OCI-LY7 (cell line): ENCODE results near the gene ZSCAN25. TPM values are rescaled to one million over a fixed set of nuclear protein-coding genes. Genes with fewer than 3 reads are reported as not detected.

ENCODE experiments used
- BruUV-seq: library from RNA; stranded (reverse); fragments of 400-500 nt; replicated peaks from 2 replicates; lab custom pipeline; 2021; lab: Mats Ljungman, UMichigan
- CTCF ChIA-PET: fragments of 300-600 bp; sonication (Branson Sonifier 250); formaldehyde crosslinking; loops from one replicate; lab custom pipeline; 2022; ENCODE audit warnings: antibody characterized with exemption; ENCODE audit not compliant: unreplicated experiment; lab: Charles Lee
- POLR2A ChIA-PET: fragments of 300-600 bp; sonication (Branson Sonifier 250); formaldehyde crosslinking; loops from one replicate; lab custom pipeline; 2022; ENCODE audit warnings: antibody characterized with exemption; lab: Charles Lee
- DNase-seq: peaks from one replicate; pipeline ENCODE4 v3.0.0-alpha.2; 2015; ENCODE audit warnings: low spot score
- H2AFZ ChIP-seq: fragments of 200-600 bp; sonication (generic), shearing (Covaris generic); 2 replicates; pipeline ENCODE4 v1.6.1; 2014; ENCODE audit warnings: mild to moderate bottlenecking, antibody characterized with exemption, low read length, moderate library complexity
- H3K27ac ChIP-seq: fragments of 200-600 bp; sonication (generic); 2 replicates; pipeline ENCODE4 v1.5.1; 2014; ENCODE audit warnings: mixed run types, low read depth, mild to moderate bottlenecking, moderate library complexity, low read length, inconsistent platforms; ENCODE audit not compliant: poor library complexity, severe bottlenecking
- H3K36me3 ChIP-seq: fragments of 200-600 bp; sonication (generic); 2 replicates; pipeline ENCODE4 v1.6.1; 2014; ENCODE audit warnings: mild to moderate bottlenecking, antibody characterized with exemption, low read length, moderate library complexity, mixed read lengths; ENCODE audit not compliant: insufficient read depth
- H3K4me1 ChIP-seq: fragments of 200-600 bp; sonication (generic); 2 replicates; pipeline ENCODE4 v1.5.1; 2014; ENCODE audit warnings: mild to moderate bottlenecking, low read length; ENCODE audit not compliant: insufficient read depth, poor library complexity, severe bottlenecking
- H3K4me2 ChIP-seq: fragments of 200-600 bp; sonication (generic); 2 replicates; pipeline ENCODE4 v1.6.1; 2014; ENCODE audit warnings: mild to moderate bottlenecking, low read length
- H3K4me3 ChIP-seq: fragments of 200-600 bp; sonication (generic); 2 replicates; pipeline ENCODE4 v1.5.1; 2014; ENCODE audit warnings: mild to moderate bottlenecking, low read depth, low read length; ENCODE audit not compliant: poor library complexity, severe bottlenecking
- H3K79me2 ChIP-seq: fragments of 200-600 bp; sonication (generic); 2 replicates; pipeline ENCODE4 v1.6.1; 2016; ENCODE audit warnings: low read depth, mild to moderate bottlenecking, low read length, moderate library complexity, mixed read lengths; ENCODE audit not compliant: insufficient read depth
- H3K9me2 ChIP-seq: fragments of 200-600 bp; sonication (generic); 2 replicates; pipeline ENCODE4 v1.6.1; 2016; ENCODE audit warnings: mild to moderate bottlenecking, low read length, mixed read lengths; ENCODE audit not compliant: insufficient read depth
- H3K9me3 ChIP-seq: fragments of 200-600 bp; sonication (generic); 2 replicates; pipeline ENCODE4 v1.6.1; 2014; ENCODE audit warnings: mild to moderate bottlenecking, mixed run types, low read length, mixed read lengths
- H4K20me1 ChIP-seq: fragments of 200-600 bp; sonication (generic); 2 replicates; pipeline ENCODE4 v1.6.1; 2014; ENCODE audit warnings: mild to moderate bottlenecking, antibody characterized with exemption, low read length, moderate library complexity, mixed read lengths; ENCODE audit not compliant: insufficient read depth
- EZH2phosphoT487 ChIP-seq: fragments of 200-600 bp; sonication (generic); IDR thresholded peaks from 2 replicates; pipeline ENCODE4 v1.6.1; 2018; ENCODE audit warnings: low read depth, borderline replicate concordance, mild to moderate bottlenecking, mixed run types, antibody characterized with exemption, low read length, moderate library complexity, mixed read lengths
- intact Hi-C: fragments of 100-400 bp; cut with micrococcal nuclease; formaldehyde crosslinking; loops from one replicate; pipeline ENCODE4 v1.10.0; 2022; ENCODE audit not compliant: unreplicated experiment
- total RNA-seq, 2 experiments: library from RNA; depleted of rRNA in 1 of 2; stranded (reverse); fragments of >200 nt in 1 of 2; shearing (Covaris generic) in 1 of 2; gene quantifications; 2 replicates each; pipeline ENCODE4 v1.2.3, GENCODE V29; 2014 to 2022
- TF ChIP-seq, protein P1 (sequence below): fragments of 200-600 bp; sonication (generic); conservative IDR thresholded peaks from 2 replicates; pipeline ENCODE4 v1.5.1; 2014; ENCODE audit warnings: mild to moderate bottlenecking, antibody characterized with exemption, low read length, moderate library complexity, mixed read lengths

The ZSCAN25 gene
- total RNA-seq, 2 experiments from 2014 or later: 12.0 to 14.3 TPM

DNA sequence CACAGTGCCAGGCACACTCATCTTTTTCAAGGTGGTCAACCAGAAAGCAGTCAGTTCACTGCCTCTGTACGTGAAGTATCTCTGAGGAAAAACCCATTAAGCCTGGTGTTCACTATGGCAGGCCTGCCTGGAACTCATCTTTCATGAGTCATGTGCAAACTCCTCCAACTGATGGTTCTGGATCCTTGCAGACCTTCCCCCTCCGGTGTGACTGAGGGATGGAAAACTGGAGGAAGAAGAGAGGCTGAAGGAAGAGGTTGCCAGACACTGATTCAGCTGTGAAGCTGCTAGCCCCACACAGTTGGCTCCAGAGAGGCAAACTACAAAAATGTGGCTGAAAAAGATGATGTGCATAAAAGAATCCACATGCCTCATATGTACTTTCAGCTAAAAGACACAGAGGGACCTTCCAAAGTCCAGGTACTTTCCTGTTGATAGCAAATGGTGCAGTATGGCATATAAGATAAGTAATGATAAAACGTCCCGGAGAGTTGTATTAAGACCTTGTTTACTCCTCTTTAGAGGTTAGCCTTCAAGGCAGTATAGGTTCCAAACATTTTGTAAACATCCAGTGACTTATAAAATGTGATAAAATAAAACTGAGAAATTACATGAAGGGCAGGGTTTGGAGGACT lies 60.4 kb downstream of the ZSCAN25 start:
- Histone ChIP-seq H3K27ac (no peak overlapping the region), H3K79me2 (no peaks in the 10 kb centered on the region), H3K9me2 (no peaks in the 10 kb centered on the region), H3K9me3 (no peaks in the 10 kb centered on the region), H3K36me3 (no peaks in the 10 kb centered on the region), H3K4me1 (no peaks in the 10 kb centered on the region), H4K20me1 (no peaks in the 10 kb centered on the region), H3K4me3 (no peak overlapping the region), H2AFZ (no peak overlapping the region), H3K4me2 (no peak overlapping the region)
- TF ChIP-seq, protein P1, sequence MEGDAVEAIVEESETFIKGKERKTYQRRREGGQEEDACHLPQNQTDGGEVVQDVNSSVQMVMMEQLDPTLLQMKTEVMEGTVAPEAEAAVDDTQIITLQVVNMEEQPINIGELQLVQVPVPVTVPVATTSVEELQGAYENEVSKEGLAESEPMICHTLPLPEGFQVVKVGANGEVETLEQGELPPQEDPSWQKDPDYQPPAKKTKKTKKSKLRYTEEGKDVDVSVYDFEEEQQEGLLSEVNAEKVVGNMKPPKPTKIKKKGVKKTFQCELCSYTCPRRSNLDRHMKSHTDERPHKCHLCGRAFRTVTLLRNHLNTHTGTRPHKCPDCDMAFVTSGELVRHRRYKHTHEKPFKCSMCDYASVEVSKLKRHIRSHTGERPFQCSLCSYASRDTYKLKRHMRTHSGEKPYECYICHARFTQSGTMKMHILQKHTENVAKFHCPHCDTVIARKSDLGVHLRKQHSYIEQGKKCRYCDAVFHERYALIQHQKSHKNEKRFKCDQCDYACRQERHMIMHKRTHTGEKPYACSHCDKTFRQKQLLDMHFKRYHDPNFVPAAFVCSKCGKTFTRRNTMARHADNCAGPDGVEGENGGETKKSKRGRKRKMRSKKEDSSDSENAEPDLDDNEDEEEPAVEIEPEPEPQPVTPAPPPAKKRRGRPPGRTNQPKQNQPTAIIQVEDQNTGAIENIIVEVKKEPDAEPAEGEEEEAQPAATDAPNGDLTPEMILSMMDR: no peak
- no peak for TF ChIP-seq EZH2phosphoT487
- intact Hi-C loops: no loop called here
- no peak for DNase-seq
- ChIA-PET CTCF (no interaction called here), POLR2A (interaction anchor here (0.6 kb wide), 1 partner anchor 16 kb away, joined by 3 read pairs; no protein-coding TSS in a partner anchor)
- BruUV-seq: no TSS peak

DNA sequence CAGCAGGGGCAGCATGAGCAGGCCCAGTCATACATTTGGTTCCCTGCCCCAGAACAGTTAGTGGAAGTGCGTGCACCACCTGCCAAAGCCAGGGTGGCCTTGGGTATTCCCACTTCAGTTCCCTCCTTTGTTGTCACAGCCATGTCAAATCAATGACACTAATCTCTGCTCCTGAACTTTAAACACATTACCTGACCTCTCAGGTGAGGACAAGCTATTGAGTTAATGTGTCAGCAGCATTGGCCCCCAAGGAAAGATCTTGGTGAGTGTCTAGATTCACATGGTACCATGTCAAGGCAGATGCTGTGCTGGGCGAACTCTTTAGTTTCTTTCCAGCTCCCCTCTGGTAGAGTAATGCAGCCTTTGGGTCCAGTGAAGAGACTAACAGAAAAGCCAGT lies 60.9 kb downstream of the ZSCAN25 start:
- POLR2A ChIA-PET: interaction anchor here (0.6 kb wide), 1 partner anchor 17 kb away, joined by 3 read pairs; no protein-coding TSS in a partner anchor
- TF ChIP-seq, protein P1: no peak
- TF ChIP-seq EZH2phosphoT487: no peak
- intact Hi-C loops: no loop called here
- no peaks in the 10 kb centered on the region for H3K9me2 ChIP-seq
- H3K9me3 ChIP-seq: no peaks in the 10 kb centered on the region
- DNase-seq: no peak
- no peaks in the 10 kb centered on the region for H4K20me1 ChIP-seq
- no TSS peak for BruUV-seq
- CTCF ChIA-PET: no interaction called here
- H3K4me3 ChIP-seq: no peak overlapping the region
- no peaks in the 10 kb centered on the region for H3K36me3 ChIP-seq
- no peak overlapping the region for H3K27ac ChIP-seq
- no peak overlapping the region for H3K4me2 ChIP-seq
- no peaks in the 10 kb centered on the region for H3K79me2 ChIP-seq
- no peaks in the 10 kb centered on the region for H3K4me1 ChIP-seq
- no peak overlapping the region for H2AFZ ChIP-seq

DNA sequence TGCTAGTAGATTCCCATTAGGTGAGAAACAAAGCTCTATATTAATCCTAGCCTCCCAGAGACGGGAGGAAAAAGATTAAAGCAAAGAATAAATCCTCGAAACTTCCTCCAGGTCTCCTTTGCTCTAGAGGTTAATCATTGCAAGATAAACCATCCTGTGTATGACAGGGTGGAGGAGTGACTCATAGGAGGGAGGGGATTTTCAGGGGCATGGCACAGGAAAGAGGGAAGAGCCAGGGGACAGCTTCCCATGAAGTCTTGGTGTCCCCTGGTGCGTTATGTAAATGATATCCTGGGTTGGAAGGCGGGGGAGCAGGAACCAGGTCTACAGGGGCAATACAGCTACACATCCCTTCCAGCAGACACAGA lies 62.3 kb downstream of the ZSCAN25 start:
- Histone ChIP-seq H3K4me2 (no peak overlapping the region), H3K9me3 (no peaks in the 10 kb centered on the region), H4K20me1 (no peaks in the 10 kb centered on the region), H3K27ac (no peak overlapping the region), H3K9me2 (no peaks in the 10 kb centered on the region), H3K79me2 (no peaks in the 10 kb centered on the region), H3K4me3 (no peak overlapping the region), H3K4me1 (no peaks in the 10 kb centered on the region), H2AFZ (no peak overlapping the region), H3K36me3 (no peaks in the 10 kb centered on the region)
- CTCF ChIA-PET: no interaction called here
- no peak for DNase-seq
- TF ChIP-seq, protein P1: no peak
- no peak for TF ChIP-seq EZH2phosphoT487
- POLR2A ChIA-PET: no interaction called here
- no TSS peak for BruUV-seq
- intact Hi-C loops: no loop called here
